ENCODE data around the gene SNAPC5. TPM values are rescaled to one million over a fixed set of nuclear protein-coding genes. Genes with fewer than 3 reads are reported as not detected.

SNAPC5 gene
- total and polyA plus RNA-seq, 2 of the 4 experiments (the other 2 are of a cell fraction): 25.9 to 26.3 TPM

DNA sequence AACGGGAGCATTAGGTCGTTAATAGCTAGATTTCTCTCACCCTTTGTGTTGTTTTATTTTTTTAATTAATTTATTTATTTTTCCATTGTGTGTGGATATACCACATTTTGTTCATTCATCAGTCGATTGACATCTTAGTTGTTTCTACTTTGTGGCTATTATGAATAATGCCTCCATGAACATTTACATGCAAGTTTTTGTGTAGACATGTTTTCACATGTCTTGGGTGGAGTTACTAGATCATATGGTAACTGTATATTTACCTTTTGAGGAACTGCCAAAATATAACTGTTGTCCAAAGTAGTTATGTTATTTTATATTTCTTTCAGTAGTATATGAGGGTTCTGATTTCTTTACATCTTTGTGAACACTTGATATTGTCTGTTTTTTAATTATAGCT is 26.4 kb upstream of the SNAPC5 start:
- Histone ChIP-seq H2AK5ac (ENCODE audit: low read depth, low read length) (no peak overlapping the region), H4K5ac (ENCODE audit: low read depth, low read length) (no peak overlapping the region), H3K56ac (ENCODE audit: extremely low read depth, insufficient read depth, low read length) (no peak overlapping the region), H2BK15ac (ENCODE audit: low read depth, low read length) (no peak overlapping the region), H4K91ac (ENCODE audit: insufficient read depth, low read depth, low read length) (no peak overlapping the region), H3K36me3 (ENCODE audit: control insufficient read depth, insufficient read depth, low read length) (peaks cover 5% of the 10 kb centered on the region), H3K9ac (ENCODE audit: low read depth, low read length) (no peak overlapping the region), H3K14ac (replicated peaks; ENCODE audit: low read depth, low read length) (no peak overlapping the region), H3K4me1 (ENCODE audit: control insufficient read depth, insufficient read depth, low read length) (no peaks in the 10 kb centered on the region), H3K4ac (ENCODE audit: low read depth, low read length) (no peak overlapping the region), H2BK20ac (ENCODE audit: low read depth, low read length) (no peak overlapping the region), H4K20me1 (ENCODE audit: insufficient read depth, low read length) (no peaks in the 10 kb centered on the region), H3K18ac (ENCODE audit: low read depth, low read length) (no peak overlapping the region), H2AK9ac (replicated peaks; ENCODE audit: low read depth, low read length, poor library complexity) (no peak overlapping the region), H4K8ac (ENCODE audit: low read depth in 2 of 2, low read length in 2 of 2) (no peak overlapping the region), H2BK5ac (ENCODE audit: low read depth, low read length, poor library complexity, severe bottlenecking) (no peak overlapping the region), H3K27me3 (ENCODE audit: control insufficient read depth, insufficient read depth, low read length) (no peaks in the 10 kb centered on the region), H3K79me1 (ENCODE audit: low read depth in 1 of 2, low read length in 2 of 2) (peaks cover 0 to 3% of the 10 kb centered on the region in 2 experiments; a peak in 2 of 4 replicates), H3K4me2 (ENCODE audit: low read depth, low read length) (no peak overlapping the region), H3K9me1 (ENCODE audit: insufficient read depth, low read length) (no peaks in the 10 kb centered on the region), H3K23ac (ENCODE audit: low read depth, low read length) (no peak overlapping the region), H3K27ac (ENCODE audit: insufficient read depth, low read length) (no peak overlapping the region), H3K4me3 (ENCODE audit: insufficient read depth, low read depth, low read length) (no peak overlapping the region), H3K9me3 (ENCODE audit: control insufficient read depth, insufficient read depth, low read length) (no peaks in the 10 kb centered on the region), H2BK120ac (ENCODE audit: low read depth, low read length) (no peak overlapping the region), H2AFZ (replicated peaks; ENCODE audit: low read length, poor library complexity) (no peak overlapping the region)
- TF ChIP-seq SMC3 (IDR thresholded peaks at IDR 0.05; ENCODE audit: low read depth, low read length) (no peak), BHLHE40 (IDR thresholded peaks at IDR 0.05; ENCODE audit: low read depth, low read length) (no peak), MAZ (IDR thresholded peaks at IDR 0.05; ENCODE audit: borderline replicate concordance, low read depth, low read length) (no peak), NFE2L2 (IDR thresholded peaks at IDR 0.05; ENCODE audit: low read depth, low read length) (no peak), RCOR1 (IDR thresholded peaks at IDR 0.05; ENCODE audit: insufficient replicate concordance, low read length) (no peak), CHD1 (IDR thresholded peaks at IDR 0.05; ENCODE audit: low read depth, low read length) (no peak), RFX5 (IDR thresholded peaks at IDR 0.05; ENCODE audit: low read depth, low read length) (no peak), POLR2A (IDR thresholded peaks at IDR 0.05; ENCODE audit: low read depth, low read length) (no peak), FOS (IDR thresholded peaks at IDR 0.05; ENCODE audit: low read depth, low read length) (no peak), MAFK (IDR thresholded peaks at IDR 0.05; ENCODE audit: low read depth, low read length) (no peak), MXI1 (IDR thresholded peaks at IDR 0.05; ENCODE audit: borderline replicate concordance, low read depth, low read length) (no peak), CEBPB (IDR thresholded peaks at IDR 0.05; ENCODE audit: low read depth, low read length) (no peak)
- TF ChIP-seq, protein P1, sequence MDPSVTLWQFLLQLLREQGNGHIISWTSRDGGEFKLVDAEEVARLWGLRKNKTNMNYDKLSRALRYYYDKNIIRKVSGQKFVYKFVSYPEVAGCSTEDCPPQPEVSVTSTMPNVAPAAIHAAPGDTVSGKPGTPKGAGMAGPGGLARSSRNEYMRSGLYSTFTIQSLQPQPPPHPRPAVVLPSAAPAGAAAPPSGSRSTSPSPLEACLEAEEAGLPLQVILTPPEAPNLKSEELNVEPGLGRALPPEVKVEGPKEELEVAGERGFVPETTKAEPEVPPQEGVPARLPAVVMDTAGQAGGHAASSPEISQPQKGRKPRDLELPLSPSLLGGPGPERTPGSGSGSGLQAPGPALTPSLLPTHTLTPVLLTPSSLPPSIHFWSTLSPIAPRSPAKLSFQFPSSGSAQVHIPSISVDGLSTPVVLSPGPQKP (IDR thresholded peaks at IDR 0.05; ENCODE audit: borderline replicate concordance, low read depth, low read length): no peak
- TF ChIP-seq, protein P2, sequence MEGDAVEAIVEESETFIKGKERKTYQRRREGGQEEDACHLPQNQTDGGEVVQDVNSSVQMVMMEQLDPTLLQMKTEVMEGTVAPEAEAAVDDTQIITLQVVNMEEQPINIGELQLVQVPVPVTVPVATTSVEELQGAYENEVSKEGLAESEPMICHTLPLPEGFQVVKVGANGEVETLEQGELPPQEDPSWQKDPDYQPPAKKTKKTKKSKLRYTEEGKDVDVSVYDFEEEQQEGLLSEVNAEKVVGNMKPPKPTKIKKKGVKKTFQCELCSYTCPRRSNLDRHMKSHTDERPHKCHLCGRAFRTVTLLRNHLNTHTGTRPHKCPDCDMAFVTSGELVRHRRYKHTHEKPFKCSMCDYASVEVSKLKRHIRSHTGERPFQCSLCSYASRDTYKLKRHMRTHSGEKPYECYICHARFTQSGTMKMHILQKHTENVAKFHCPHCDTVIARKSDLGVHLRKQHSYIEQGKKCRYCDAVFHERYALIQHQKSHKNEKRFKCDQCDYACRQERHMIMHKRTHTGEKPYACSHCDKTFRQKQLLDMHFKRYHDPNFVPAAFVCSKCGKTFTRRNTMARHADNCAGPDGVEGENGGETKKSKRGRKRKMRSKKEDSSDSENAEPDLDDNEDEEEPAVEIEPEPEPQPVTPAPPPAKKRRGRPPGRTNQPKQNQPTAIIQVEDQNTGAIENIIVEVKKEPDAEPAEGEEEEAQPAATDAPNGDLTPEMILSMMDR (conservative IDR thresholded peaks at IDR 0.05; ENCODE audit: low read depth, low read length): no peak
- TF ChIP-seq, protein P3, sequence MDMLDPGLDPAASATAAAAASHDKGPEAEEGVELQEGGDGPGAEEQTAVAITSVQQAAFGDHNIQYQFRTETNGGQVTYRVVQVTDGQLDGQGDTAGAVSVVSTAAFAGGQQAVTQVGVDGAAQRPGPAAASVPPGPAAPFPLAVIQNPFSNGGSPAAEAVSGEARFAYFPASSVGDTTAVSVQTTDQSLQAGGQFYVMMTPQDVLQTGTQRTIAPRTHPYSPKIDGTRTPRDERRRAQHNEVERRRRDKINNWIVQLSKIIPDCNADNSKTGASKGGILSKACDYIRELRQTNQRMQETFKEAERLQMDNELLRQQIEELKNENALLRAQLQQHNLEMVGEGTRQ (IDR thresholded peaks at IDR 0.05; ENCODE audit: low read depth, low read length): no peak
- intact Hi-C loops (cut with micrococcal nuclease) (no loop called here), in situ Hi-C loops (cut with MboI; ENCODE audit: low sequenced_read_pairs) (no loop called here), dilution Hi-C loops (cut with HindIII; ENCODE audit: low sequenced_read_pairs, unreplicated experiment) (no loop called here)
- ChIA-PET CTCF (interaction anchor here (0.6 kb wide), 1 partner anchor 29 kb away, joined by 4 read pairs; no protein-coding TSS in a partner anchor), POLR2A (ENCODE audit: unreplicated experiment) (no interaction called here)
- BruUV-seq (replicated peaks): no TSS peak
- no CpG with 5 or more reads among the region's 3 CpGs for WGBS, 2 experiments (ENCODE audit: extremely low coverage in 2 of 2, insufficient read length in 1 of 2)
- no peak for DNase-seq
- ATAC-seq (ENCODE audit: low read depth): no peak

Measured in IMR-90 (cell line).